ENCODE results near the gene BTBD17. TPM values are rescaled to one million over a fixed set of nuclear protein-coding genes. Genes with fewer than 3 reads are reported as not detected.

The BTBD17 gene
- total RNA-seq, 4 donors from 2014 or later, result not detected

DNA sequence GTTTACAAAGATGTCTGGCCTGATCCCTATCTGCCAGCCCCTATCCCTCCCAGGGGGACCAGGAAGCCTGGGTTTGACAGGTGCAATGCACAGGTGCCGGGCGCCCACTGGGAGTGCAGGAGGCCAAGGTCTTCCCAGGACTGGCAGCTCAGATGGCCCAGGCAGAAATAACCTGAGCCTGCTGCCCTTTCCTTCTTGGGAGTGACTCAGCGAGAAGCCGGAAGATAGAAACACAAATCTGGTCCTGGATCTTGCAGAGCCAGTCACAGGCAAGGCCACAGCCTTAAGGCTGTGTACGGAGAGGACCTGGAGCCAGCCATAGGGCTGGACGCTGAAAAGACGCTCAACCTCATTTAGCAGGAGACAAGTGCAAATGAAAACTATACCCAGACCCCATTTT lies 33.3 kb upstream of the BTBD17 start:
- intact Hi-C loops (cut with DNase I), result no loop called here
- Histone ChIP-seq H3K4me3 (no peak overlapping the region), H3K9me3 (no peaks in the 10 kb centered on the region), H3K27me3 (no peaks in the 10 kb centered on the region), H3K27ac (no peak overlapping the region), H3K36me3 (no peaks in the 10 kb centered on the region), H3K4me1 (peaks cover 0 to 7% (median 0%) of the 10 kb centered on the region in 3 donors)
- 45 to 58% methylated on average over 2 to 3 of the region's 7 CpGs for WGBS, 2 donors
- TF ChIP-seq, protein P1, sequence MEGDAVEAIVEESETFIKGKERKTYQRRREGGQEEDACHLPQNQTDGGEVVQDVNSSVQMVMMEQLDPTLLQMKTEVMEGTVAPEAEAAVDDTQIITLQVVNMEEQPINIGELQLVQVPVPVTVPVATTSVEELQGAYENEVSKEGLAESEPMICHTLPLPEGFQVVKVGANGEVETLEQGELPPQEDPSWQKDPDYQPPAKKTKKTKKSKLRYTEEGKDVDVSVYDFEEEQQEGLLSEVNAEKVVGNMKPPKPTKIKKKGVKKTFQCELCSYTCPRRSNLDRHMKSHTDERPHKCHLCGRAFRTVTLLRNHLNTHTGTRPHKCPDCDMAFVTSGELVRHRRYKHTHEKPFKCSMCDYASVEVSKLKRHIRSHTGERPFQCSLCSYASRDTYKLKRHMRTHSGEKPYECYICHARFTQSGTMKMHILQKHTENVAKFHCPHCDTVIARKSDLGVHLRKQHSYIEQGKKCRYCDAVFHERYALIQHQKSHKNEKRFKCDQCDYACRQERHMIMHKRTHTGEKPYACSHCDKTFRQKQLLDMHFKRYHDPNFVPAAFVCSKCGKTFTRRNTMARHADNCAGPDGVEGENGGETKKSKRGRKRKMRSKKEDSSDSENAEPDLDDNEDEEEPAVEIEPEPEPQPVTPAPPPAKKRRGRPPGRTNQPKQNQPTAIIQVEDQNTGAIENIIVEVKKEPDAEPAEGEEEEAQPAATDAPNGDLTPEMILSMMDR (IDR thresholded peaks at IDR 0.05), result no peak
- TF ChIP-seq POLR2A (IDR thresholded peaks at IDR 0.05), result no peak
- DNase-seq, result no peak

DNA sequence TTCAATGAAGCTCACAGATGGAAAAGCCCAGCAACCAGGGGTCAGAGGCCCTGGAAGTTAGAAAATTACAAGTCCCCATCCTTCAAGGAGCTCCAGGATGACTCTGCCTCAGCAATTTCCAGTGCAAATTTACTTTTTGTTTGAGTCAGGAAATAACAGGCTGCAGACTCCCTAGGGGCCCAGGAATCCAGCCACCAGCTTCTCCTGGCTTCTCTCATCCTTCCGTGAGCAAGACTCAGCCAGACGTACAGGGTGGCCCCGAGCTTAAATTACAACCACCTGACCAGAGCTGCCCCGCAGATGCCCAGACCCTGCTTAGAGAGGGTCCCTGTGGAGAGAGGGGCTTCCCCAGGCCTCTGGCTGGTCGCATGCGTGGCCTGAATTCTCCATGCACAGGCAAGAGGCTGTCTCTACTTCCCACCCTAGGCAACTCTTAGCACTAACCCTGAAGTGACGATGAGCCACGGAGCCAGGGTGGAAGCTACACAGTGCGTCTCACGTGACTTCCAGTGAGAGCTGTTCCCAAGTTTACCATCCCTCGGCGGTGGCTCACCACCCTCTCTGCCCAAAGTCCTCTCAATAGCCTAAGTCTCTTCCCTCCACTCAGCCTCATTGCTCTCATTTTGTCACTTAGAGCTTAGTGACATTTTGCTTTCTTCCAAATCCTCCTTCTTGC lies 32.7 kb upstream of the BTBD17 start:
- Histone ChIP-seq H3K36me3 (no peaks in the 10 kb centered on the region), H3K4me3 (no peak overlapping the region), H3K4me1 (peaks cover 0 to 7% (median 0%) of the 10 kb centered on the region in 3 donors), H3K27ac (no peak overlapping the region), H3K9me3 (no peaks in the 10 kb centered on the region), H3K27me3 (peaks cover 0 to 4% (median 0%) of the 10 kb centered on the region in 4 donors)
- intact Hi-C loops (cut with DNase I), result no loop called here
- TF ChIP-seq POLR2A (IDR thresholded peaks at IDR 0.05), result no peak
- TF ChIP-seq, protein P1 (IDR thresholded peaks at IDR 0.05), result no peak
- no peak for DNase-seq
- 82 to 93% methylated on average over 7 to 12 of the region's 12 CpGs for WGBS, 2 donors

GRCh38 chr17:74393346-74393942 lies 31.8 kb upstream of the BTBD17 start:
- Histone ChIP-seq H3K27me3 (peaks cover 0 to 14% (median 0%) of the 10 kb centered on the region in 4 donors), H3K9me3 (no peaks in the 10 kb centered on the region), H3K4me1 (peaks cover 0 to 7% (median 0%) of the 10 kb centered on the region in 3 donors), H3K27ac (no peak overlapping the region), H3K36me3 (no peaks in the 10 kb centered on the region), H3K4me3 (no peak overlapping the region)
- WGBS, 2 donors, result 48 to 50% methylated on average over 3 to 6 of the region's 6 CpGs
- TF ChIP-seq, protein P1 (IDR thresholded peaks at IDR 0.05), result no peak
- no peak for TF ChIP-seq POLR2A (IDR thresholded peaks at IDR 0.05)
- DNase-seq, result no peak
- intact Hi-C loops (cut with DNase I), result no loop called here

- intact Hi-C loops (cut with DNase I), result no loop called here
- TF ChIP-seq POLR2A (IDR thresholded peaks at IDR 0.05), result no peak
- TF ChIP-seq, protein P1 (IDR thresholded peaks at IDR 0.05), result no peak
- Histone ChIP-seq H3K27me3 (peaks cover 0 to 14% (median 0%) of the 10 kb centered on the region in 4 donors), H3K36me3 (no peaks in the 10 kb centered on the region), H3K4me3 (no peak overlapping the region), H3K4me1 (peaks cover 0 to 7% (median 0%) of the 10 kb centered on the region in 3 donors), H3K27ac (no peak overlapping the region), H3K9me3 (no peaks in the 10 kb centered on the region)
- 52 to 69% methylated on average over 4 to 5 of the region's 5 CpGs for WGBS, 2 donors
- no peak for DNase-seq
Observed at GRCh38 chr17:74392848-74393247, 31.2 kb upstream of the BTBD17 start.

DNA sequence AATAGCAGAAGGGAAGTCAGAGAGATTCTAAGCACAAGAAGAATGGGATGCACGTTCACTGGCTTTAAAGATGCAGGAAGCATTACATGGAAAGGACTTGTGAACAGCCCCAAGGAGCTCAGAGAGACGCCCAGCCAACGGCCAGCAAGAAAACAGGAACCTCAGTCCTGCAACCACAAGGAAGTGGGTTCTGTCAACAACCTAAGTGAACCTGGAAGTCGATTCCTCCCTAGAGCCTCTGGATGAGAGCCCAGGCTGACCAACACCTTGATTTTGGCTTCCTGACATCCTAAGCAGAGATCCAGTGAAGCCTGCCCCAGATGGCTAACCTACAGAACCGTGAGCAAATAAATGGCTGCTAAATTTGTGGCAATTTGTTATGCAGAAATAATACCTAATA lies 30.1 kb upstream of the BTBD17 start:
- DNase-seq, result no peak
- Histone ChIP-seq H3K4me3 (no peak overlapping the region), H3K4me1 (peaks cover 0 to 16% (median 0%) of the 10 kb centered on the region in 3 donors), H3K36me3 (no peaks in the 10 kb centered on the region), H3K27me3 (peaks cover 0 to 14% (median 0%) of the 10 kb centered on the region in 4 donors), H3K9me3 (no peaks in the 10 kb centered on the region), H3K27ac (no peak overlapping the region)
- intact Hi-C loops (cut with DNase I), result no loop called here
- 47 to 55% methylated on average over 4 to 5 of the region's 5 CpGs for WGBS, 2 donors
- TF ChIP-seq POLR2A (IDR thresholded peaks at IDR 0.05), result no peak

All from esophagus squamous epithelium (tissue), 5 donors.